GM19238 (cell line): ENCODE measurements around the gene SMARCA1.

ENCODE experiments used
- DNase-seq: peaks from one replicate; pipeline ENCODE4 v3.0.0; 2011; ENCODE audit warnings: low spot score; ENCODE audit not compliant: insufficient read length

The SMARCA1 gene

DNA sequence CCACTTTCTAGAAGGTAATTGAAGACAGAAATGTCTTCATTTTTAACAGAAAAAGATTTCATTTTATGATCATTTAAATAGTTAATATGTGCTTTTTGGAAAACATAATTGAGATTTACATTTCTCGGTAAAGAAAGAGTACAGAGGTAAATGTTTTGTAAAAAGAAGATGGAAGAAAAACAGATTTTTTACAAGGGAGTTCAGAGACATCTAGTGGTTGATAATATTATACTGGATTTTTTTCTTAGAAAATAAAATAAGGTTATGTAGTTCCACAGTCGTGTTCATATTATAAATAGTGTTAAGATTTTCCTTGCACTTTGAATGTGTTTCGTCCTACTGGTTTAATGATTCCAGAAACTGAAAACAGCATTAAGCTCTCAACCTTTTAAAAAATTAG is 60.6 kb downstream of the SMARCA1 start:
- DNase-seq: no peak

- DNase-seq: no peak
Measured at GRCh38 chrX:129461801-129462456, 61.4 kb downstream of the SMARCA1 start.

DNA sequence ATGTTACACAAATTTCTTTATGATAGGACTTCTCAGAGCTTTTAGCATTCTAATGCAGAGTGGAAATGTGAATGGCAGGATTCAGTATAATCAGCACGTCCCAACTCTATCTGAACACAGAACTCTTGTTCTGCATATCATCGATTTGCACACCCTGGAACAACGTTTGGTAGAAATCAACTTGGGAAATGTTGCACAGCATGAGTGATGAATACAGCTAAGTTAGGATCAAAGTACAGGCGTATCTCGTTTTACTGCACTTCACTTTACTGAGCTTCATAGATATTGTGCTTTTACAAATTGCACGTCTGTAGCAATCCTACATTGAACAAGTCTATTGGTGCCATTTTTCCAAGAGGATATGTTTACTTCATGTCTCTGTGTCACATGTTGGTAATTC is 70.8 kb downstream of the SMARCA1 start:
- DNase-seq: no peak

- no peak for DNase-seq
Measured at GRCh38 chrX:129450123-129450522, 73.2 kb downstream of the SMARCA1 start.

DNA sequence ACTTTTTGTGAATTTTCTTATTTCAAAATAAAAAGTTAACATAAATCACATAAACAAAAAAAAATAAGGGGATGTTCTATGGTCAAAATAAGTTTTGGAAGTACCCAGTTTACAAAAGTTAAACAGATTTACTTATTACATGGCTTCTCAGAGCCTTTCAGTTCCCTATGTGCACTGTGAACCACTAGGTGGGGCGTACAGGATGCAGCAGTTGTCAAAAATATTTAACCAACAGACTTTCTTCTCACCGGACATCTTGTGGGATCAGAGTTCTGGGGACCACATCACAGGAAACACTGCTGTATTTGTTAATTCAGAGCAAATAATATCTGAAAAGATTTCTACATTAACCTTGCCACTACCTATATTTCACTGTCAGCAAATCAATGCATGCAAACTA is 74.1 kb downstream of the SMARCA1 start:
- no peak for DNase-seq

DNA sequence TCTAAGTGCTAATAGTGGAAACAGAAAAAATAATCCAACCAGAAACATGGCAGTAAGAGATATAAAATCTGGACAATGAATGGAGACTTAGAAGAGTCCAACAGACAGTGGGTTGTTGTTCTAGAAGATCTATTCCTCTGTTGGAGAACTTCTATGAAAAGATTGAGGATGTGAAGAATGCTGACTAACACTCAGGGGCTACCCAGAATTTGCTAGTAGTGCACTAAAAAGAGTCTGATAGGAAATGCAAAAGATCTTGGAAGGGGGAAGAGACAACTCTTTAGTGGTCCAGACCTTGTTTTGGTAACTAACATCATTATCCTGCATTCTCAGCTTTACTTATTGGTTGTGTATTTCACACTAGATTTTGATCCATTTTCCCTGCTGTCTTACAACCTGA is 77.9 kb downstream of the SMARCA1 start:
- no peak for DNase-seq

GRCh38 chrX:129433945-129434344 is 89.3 kb downstream of the SMARCA1 start:
- DNase-seq: no peak

GRCh38 chrX:129433461-129433860 is 89.8 kb downstream of the SMARCA1 start:
- DNase-seq: no peak

- no peak for DNase-seq
Measured at GRCh38 chrX:129427267-129427666, 96.0 kb downstream of the SMARCA1 start.

DNA sequence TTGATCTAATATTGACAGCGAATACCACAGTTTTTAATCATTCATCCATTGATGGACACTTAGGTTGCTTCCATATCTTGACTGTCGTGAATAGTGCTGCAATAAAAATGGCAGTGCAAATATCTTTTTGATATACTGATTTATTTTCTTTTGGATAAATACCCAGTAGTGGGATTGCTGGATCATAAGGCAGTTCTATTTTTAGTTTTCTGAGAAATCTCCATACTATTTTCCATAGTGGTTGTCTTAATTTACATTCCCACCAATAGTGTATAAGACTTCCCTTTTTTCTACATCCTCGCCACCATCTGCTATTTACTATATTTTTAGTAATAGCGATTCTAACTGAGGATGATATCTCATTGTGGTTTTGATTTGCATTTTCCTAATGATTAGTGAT is 100.1 kb downstream of the SMARCA1 start:
- no peak for DNase-seq

- no peak for DNase-seq
Measured at GRCh38 chrX:129404670-129405008, 118.7 kb downstream of the SMARCA1 start.

- no peak for DNase-seq
Measured at GRCh38 chrX:129403974-129404669, 119.2 kb downstream of the SMARCA1 start.
